ENCODE results near the gene GBP4. TPM values are rescaled to one million over a fixed set of nuclear protein-coding genes. Genes with fewer than 3 reads are reported as not detected.

GBP4 gene
- polyA plus RNA-seq, 3 donors, result 10.3 to 17.4 (median 13.0) TPM

- Histone ChIP-seq H3K79me2 (ENCODE audit: insufficient read depth, low read length) (no peaks in the 10 kb centered on the region), H3K9me3 (replicated peaks in 1 of 2; ENCODE audit: control insufficient read depth in 1 of 2, insufficient read depth in 1 of 2, low read length in 2 of 2) (no peaks in the 10 kb centered on the region), H3K4me3 (replicated peaks in 1 of 3; ENCODE audit: low read depth in 2 of 3, low read length in 3 of 3) (no peak overlapping the region), H3K36me3 (replicated peaks in 1 of 2; ENCODE audit: control insufficient read depth in 1 of 2, insufficient read depth in 2 of 2, low read length in 2 of 2) (no peaks in the 10 kb centered on the region), H4K20me1 (ENCODE audit: insufficient read depth, low read length) (no peaks in the 10 kb centered on the region), H3K4me2 (replicated peaks; ENCODE audit: extremely low read depth, low read length, poor library complexity, severe bottlenecking) (no peak overlapping the region), H3K9ac (ENCODE audit: insufficient read depth, low read length, poor library complexity, severe bottlenecking) (no peak overlapping the region), H2AFZ (ENCODE audit: insufficient read depth, low read depth, low read length, poor library complexity, severe bottlenecking) (no peak overlapping the region), H3K4me1 (ENCODE audit: control insufficient read depth in 1 of 2, insufficient read depth in 2 of 2, low read length in 2 of 2) (no peaks in the 10 kb centered on the region), H3K27ac (ENCODE audit: low read depth in 1 of 2, low read length in 2 of 2) (no peak overlapping the region), H3K27me3 (ENCODE audit: control insufficient read depth in 2 of 2, insufficient read depth in 2 of 2, low read length in 2 of 2) (no peaks in the 10 kb centered on the region)
- TF ChIP-seq CTCF (IDR thresholded peaks at IDR 0.05), result no peak
- no peak for DNase-seq
- intact Hi-C loops (cut with micrococcal nuclease), result no loop called here
- Mint-ChIP-seq H3K4me1 (no peaks in the 10 kb centered on the region), H3K4me3 (no peak overlapping the region), H3K36me3 (peaks cover 3 to 8% of the 10 kb centered on the region in 2 donors), H3K27me3 (ENCODE audit: low read depth in 3 of 3) (no peaks in the 10 kb centered on the region), H3K9me3 (peaks cover 0 to 3% (median 0%) of the 10 kb centered on the region in 7 donors), H3K27ac (no peak overlapping the region)
- no CpG with 5 or more reads among the region's 2 CpGs for WGBS (ENCODE audit: insufficient coverage)
These were observed 21.8 kb downstream of the GBP4 start for GRCh38 chr1:89176971-89177370.

- no peaks in the 10 kb centered on the region for H3K36me3 Mint-ChIP-seq
- no peak within 1 kb of the TSS for H3K4me3 ChIP-seq (replicated peaks in 1 of 3; ENCODE audit: low read depth in 2 of 3, low read length in 3 of 3)
- intact Hi-C loops (cut with micrococcal nuclease), result no loop called here
- H3K27me3 ChIP-seq (ENCODE audit: control insufficient read depth in 2 of 2, insufficient read depth in 2 of 2, low read length in 2 of 2), result no peaks in the 10 kb centered on the region
- no peaks in the 10 kb centered on the region for H3K36me3 ChIP-seq (replicated peaks in 1 of 2; ENCODE audit: control insufficient read depth in 1 of 2, insufficient read depth in 2 of 2, low read length in 2 of 2)
- peaks cover 5% of the 10 kb centered on the region for H3K4me1 Mint-ChIP-seq
- no peak within 1 kb of the TSS for H3K4me3 Mint-ChIP-seq
- no peaks in the 10 kb centered on the region for H4K20me1 ChIP-seq (ENCODE audit: insufficient read depth, low read length)
- H3K4me2 ChIP-seq (replicated peaks; ENCODE audit: extremely low read depth, low read length, poor library complexity, severe bottlenecking), result no peak within 1 kb of the TSS
- H2AFZ ChIP-seq (ENCODE audit: insufficient read depth, low read depth, low read length, poor library complexity, severe bottlenecking), result no peak within 1 kb of the TSS
- no peak within 1 kb of the TSS for H3K9ac ChIP-seq (ENCODE audit: insufficient read depth, low read length, poor library complexity, severe bottlenecking)
- no peak for TF ChIP-seq CTCF (IDR thresholded peaks at IDR 0.05)
- no peak for DNase-seq
- peaks cover 0 to 3% (median 0%) of the 10 kb centered on the region in 3 donors for H3K27me3 Mint-ChIP-seq (ENCODE audit: low read depth in 3 of 3)
- H3K4me1 ChIP-seq (ENCODE audit: control insufficient read depth in 1 of 2, insufficient read depth in 2 of 2, low read length in 2 of 2), result peaks cover under 1 to 5% of the 10 kb centered on the region in 2 donors
- no peak within 1 kb of the TSS for H3K27ac Mint-ChIP-seq
- H3K79me2 ChIP-seq (ENCODE audit: insufficient read depth, low read length), result no peaks in the 10 kb centered on the region
- peaks cover 0 to 3% (median 0%) of the 10 kb centered on the region in 7 donors for H3K9me3 Mint-ChIP-seq
- no peak within 1 kb of the TSS for H3K27ac ChIP-seq (ENCODE audit: low read depth in 1 of 2, low read length in 2 of 2)
- H3K9me3 ChIP-seq (replicated peaks in 1 of 2; ENCODE audit: control insufficient read depth in 1 of 2, insufficient read depth in 1 of 2, low read length in 2 of 2), result no peaks in the 10 kb centered on the region
These were observed 23.0 kb downstream of the GBP4 start, which contains the start of gene GBP7 for GRCh38 chr1:89175601-89176256. Gene GBP7, minus strand, starts transcription at chr1:89176003. Its CDS starts 4,068 bp downstream, at chr1:89171935.
